ENCODE measurements around the gene CD101. TPM values are rescaled to one million over a fixed set of nuclear protein-coding genes. Genes with fewer than 3 reads are reported as not detected.

The CD101 gene
- total RNA-seq, 4 donors from 2014 or later, result under 0.01 to 2.9 (median 0.59) TPM; not detected in 1

GRCh38 chr1:117036018-117036461 is 34.5 kb downstream of the CD101 start:
- H3K27ac ChIP-seq, result no peak overlapping the region
- WGBS, 2 donors, result 36 to 48% methylated on average over 6 of the region's 6 CpGs
- no peak overlapping the region for H3K4me3 ChIP-seq
- TF ChIP-seq POLR2A (IDR thresholded peaks at IDR 0.05) (no peak), EP300 (IDR thresholded peaks at IDR 0.05) (no peak), CTCF (IDR thresholded peaks at IDR 0.05) (no peak)
- no peaks in the 10 kb centered on the region for H3K4me1 ChIP-seq
- no peaks in the 10 kb centered on the region for H3K27me3 ChIP-seq
- H3K36me3 ChIP-seq, result no peaks in the 10 kb centered on the region
- DNase-seq (ENCODE audit: low spot score in 2 of 2), result no peak
- H3K9me3 ChIP-seq, result no peaks in the 10 kb centered on the region

GRCh38 chr1:117037802-117038201 is 36.2 kb downstream of the CD101 start:
- no peak for TF ChIP-seq CTCF (IDR thresholded peaks at IDR 0.05)
- TF ChIP-seq POLR2A (IDR thresholded peaks at IDR 0.05), result no peak
- no peak for TF ChIP-seq EP300 (IDR thresholded peaks at IDR 0.05)
- Histone ChIP-seq H3K4me1 (no peaks in the 10 kb centered on the region), H3K27me3 (no peaks in the 10 kb centered on the region), H3K36me3 (no peaks in the 10 kb centered on the region), H3K27ac (no peak overlapping the region), H3K4me3 (no peak overlapping the region), H3K9me3 (no peaks in the 10 kb centered on the region)
- no peak for DNase-seq (ENCODE audit: low spot score in 2 of 2)
- WGBS, 2 donors, result 63 to 68% methylated on average over 1 of the region's 1 CpG

GRCh38 chr1:117038236-117038635 is 36.7 kb downstream of the CD101 start:
- Histone ChIP-seq H3K36me3 (no peaks in the 10 kb centered on the region), H3K9me3 (no peaks in the 10 kb centered on the region), H3K27ac (no peak overlapping the region), H3K4me3 (no peak overlapping the region), H3K27me3 (no peaks in the 10 kb centered on the region), H3K4me1 (no peaks in the 10 kb centered on the region)
- 77 to 82% methylated on average over 6 of the region's 6 CpGs for WGBS, 2 donors
- TF ChIP-seq CTCF (IDR thresholded peaks at IDR 0.05) (no peak), POLR2A (IDR thresholded peaks at IDR 0.05) (no peak), EP300 (IDR thresholded peaks at IDR 0.05) (no peak)
- DNase-seq (ENCODE audit: low spot score in 2 of 2), result no peak

GRCh38 chr1:117044217-117044616 is 42.7 kb downstream of the CD101 start:
- Histone ChIP-seq H3K27me3 (no peaks in the 10 kb centered on the region), H3K4me3 (no peak overlapping the region), H3K27ac (no peak overlapping the region), H3K36me3 (no peaks in the 10 kb centered on the region), H3K4me1 (no peaks in the 10 kb centered on the region), H3K9me3 (peaks cover 0 to 8% (median 0%) of the 10 kb centered on the region in 4 donors)
- WGBS, 2 donors, result 95 to 100% methylated on average over 1 of the region's 1 CpG
- no peak for DNase-seq (ENCODE audit: low spot score in 2 of 2)
- TF ChIP-seq CTCF (IDR thresholded peaks at IDR 0.05) (no peak), POLR2A (IDR thresholded peaks at IDR 0.05) (no peak), EP300 (IDR thresholded peaks at IDR 0.05) (no peak)

- no peaks in the 10 kb centered on the region for H3K36me3 ChIP-seq
- H3K9me3 ChIP-seq, result peaks cover 0 to 8% (median 0%) of the 10 kb centered on the region in 4 donors
- H3K27ac ChIP-seq, result no peak overlapping the region
- no peaks in the 10 kb centered on the region for H3K27me3 ChIP-seq
- TF ChIP-seq POLR2A (IDR thresholded peaks at IDR 0.05), result no peak
- TF ChIP-seq CTCF (IDR thresholded peaks at IDR 0.05), result no peak
- TF ChIP-seq EP300 (IDR thresholded peaks at IDR 0.05), result no peak
- DNase-seq (ENCODE audit: low spot score in 2 of 2), result no peak
- no peaks in the 10 kb centered on the region for H3K4me1 ChIP-seq
- no peak overlapping the region for H3K4me3 ChIP-seq
- WGBS, 2 donors, result 38 to 48% methylated on average over 2 of the region's 2 CpGs
Observed at GRCh38 chr1:117045644-117046043, 44.1 kb downstream of the CD101 start.
